SK-N-MC (cell line): ENCODE measurements around the gene OR6A2.

Experiments used
- DNase-seq: peaks from one replicate; pipeline ENCODE4 v3.0.0-alpha.2; 2011; ENCODE audit warnings: low read depth, low spot score
- H3K27ac ChIP-seq: fragments of 200-600 bp; sonication (generic); 2 replicates; pipeline ENCODE4 v1.5.1; 2016; ENCODE audit warnings: mixed run types
- H3K36me3 ChIP-seq: fragments of 200-600 bp; sonication (generic); 2 replicates; pipeline ENCODE4 v1.6.1; 2017; ENCODE audit warnings: antibody characterized with exemption, low read length, mixed read lengths; ENCODE audit not compliant: insufficient read depth
- H3K4me3 ChIP-seq: fragments of 200-600 bp; sonication (generic); 2 replicates; pipeline ENCODE4 v1.5.1; 2016
- H3K9ac ChIP-seq: fragments of 200-600 bp; sonication (generic); 2 replicates; pipeline ENCODE4 v1.8.0; 2017; ENCODE audit warnings: mixed run types, mixed read lengths; ENCODE audit not compliant: insufficient read length
- H3K9me3 ChIP-seq: fragments of 200-600 bp; sonication (generic); 2 replicates; pipeline ENCODE4 v1.6.1; 2017; ENCODE audit warnings: low read depth, mild to moderate bottlenecking, antibody characterized with exemption, low read length, moderate library complexity, mixed read lengths
- EZH2 ChIP-seq: fragments of 200-600 bp; sonication (generic); IDR thresholded peaks from one replicate; pipeline ENCODE4 v1.6.1; 2017; ENCODE audit warnings: antibody characterized with exemption
- FOXP2 ChIP-seq: optimal IDR thresholded peaks from 2 replicates; pipeline ENCODE3; 2011; ENCODE audit warnings: mild to moderate bottlenecking, moderate library complexity; ENCODE audit not compliant: insufficient read depth; ENCODE audit errors: extremely low read length, control extremely low read depth
- POLR2AphosphoS5 ChIP-seq: IDR thresholded peaks from 2 replicates; pipeline ENCODE4 v1.6.1; 2012; ENCODE audit warnings: mild to moderate bottlenecking, low read depth, low read length, borderline replicate concordance

Gene OR6A2

DNA sequence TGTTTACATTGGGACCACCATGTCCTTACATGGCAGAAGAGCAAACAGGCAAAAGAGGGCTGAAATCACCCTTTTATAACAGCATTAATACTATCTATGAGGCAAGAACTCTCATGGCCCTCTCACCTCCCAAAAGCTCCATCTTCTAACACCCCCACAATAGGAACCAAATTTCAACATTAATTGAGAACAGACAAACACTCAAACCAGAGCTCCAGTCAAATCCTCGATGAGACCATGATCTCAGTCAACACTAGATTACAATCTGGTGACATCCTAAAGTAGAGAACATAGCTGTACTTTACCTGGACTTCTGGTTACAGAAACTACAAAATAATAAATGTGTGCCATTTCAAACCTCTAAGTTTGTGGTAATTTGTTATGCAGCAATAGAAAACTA lies 52.9 kb downstream of the OR6A2 start:
- TF ChIP-seq FOXP2 (no peak), POLR2AphosphoS5 (no peak), EZH2 (no peak)
- Histone ChIP-seq H3K36me3 (no peaks in the 10 kb centered on the region), H3K9me3 (no peaks in the 10 kb centered on the region), H3K9ac (no peak overlapping the region), H3K4me3 (no peak overlapping the region), H3K27ac (no peak overlapping the region)
- no peak for DNase-seq

DNA sequence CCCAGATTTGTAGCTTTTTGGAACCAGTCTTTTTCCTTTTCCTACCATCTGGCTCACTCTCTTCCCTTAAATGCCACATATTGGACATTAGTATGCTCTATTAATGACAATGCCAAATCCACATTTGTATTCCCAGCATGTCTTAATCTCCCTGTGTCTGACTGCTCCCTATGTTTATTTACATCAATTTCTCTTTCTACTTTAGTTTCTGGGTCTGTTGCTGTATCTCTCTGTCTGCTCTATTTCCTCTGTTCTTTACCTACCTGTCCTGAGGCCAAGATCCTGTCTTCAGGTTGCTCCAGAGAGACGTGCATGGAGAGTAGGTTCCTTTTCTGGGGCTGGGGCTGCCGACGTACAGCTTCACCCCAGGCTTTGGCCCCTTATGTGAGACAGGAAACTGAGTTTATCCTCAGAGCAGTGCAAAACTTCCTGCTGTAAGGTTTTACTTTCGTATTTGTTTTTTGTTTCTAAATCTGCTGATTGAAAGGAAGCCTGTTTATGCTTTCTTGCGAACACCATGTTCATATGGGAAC lies 53.3 kb downstream of the OR6A2 start:
- Histone ChIP-seq H3K27ac (no peak overlapping the region), H3K4me3 (no peak overlapping the region), H3K36me3 (no peaks in the 10 kb centered on the region), H3K9me3 (no peaks in the 10 kb centered on the region), H3K9ac (no peak overlapping the region)
- TF ChIP-seq EZH2: no peak
- TF ChIP-seq FOXP2: no peak
- TF ChIP-seq POLR2AphosphoS5: no peak
- DNase-seq: no peak

DNA sequence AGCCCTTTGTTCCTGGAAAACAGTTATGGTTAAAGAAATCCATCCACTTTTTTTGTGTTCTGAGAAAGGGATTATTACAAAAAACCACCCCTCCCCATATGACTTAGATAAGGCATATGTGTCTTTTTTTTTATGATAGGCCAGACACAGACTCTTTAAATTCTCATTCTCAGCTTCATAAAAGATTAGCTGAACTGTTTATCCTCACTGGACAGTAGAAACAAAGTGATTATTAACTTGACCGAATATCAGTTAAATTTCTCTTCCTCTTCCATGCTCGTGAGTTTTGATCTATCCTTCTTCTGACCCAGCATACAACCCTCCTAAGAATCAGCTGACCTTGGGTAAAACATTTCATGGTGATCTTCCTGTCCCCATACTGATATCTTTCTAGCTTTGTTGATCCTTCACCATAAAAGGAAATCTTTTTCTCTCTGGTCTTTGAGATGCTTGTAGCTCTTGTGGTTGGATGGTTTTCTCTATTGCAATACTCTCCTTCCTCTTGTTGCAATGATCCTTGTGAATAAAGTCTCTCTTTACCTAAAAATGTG lies 53.9 kb downstream of the OR6A2 start:
- Histone ChIP-seq H3K36me3 (no peaks in the 10 kb centered on the region), H3K27ac (no peak overlapping the region), H3K9me3 (no peaks in the 10 kb centered on the region), H3K4me3 (no peak overlapping the region), H3K9ac (no peak overlapping the region)
- TF ChIP-seq FOXP2 (no peak), EZH2 (no peak), POLR2AphosphoS5 (no peak)
- DNase-seq: no peak

DNA sequence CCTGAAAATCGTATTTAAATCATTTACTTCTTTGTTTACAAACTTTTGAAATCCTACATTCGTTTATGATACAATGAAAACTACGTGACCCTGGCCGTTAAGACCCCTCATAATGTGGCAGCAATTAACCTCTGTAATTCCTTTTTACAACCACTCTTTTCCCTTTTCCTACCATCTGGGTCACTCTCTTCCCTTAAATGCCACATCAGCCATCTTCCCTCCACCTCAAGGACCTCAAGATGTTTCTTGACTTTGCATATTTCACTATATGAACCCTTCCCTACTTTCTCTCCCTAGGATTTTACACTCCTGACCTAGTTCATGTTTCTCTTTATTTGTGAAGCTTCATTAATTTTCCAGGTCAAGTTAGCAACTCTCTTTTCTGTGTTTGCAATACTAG lies 54.5 kb downstream of the OR6A2 start:
- no peak overlapping the region for H3K9ac ChIP-seq
- no peak for DNase-seq
- no peak overlapping the region for H3K27ac ChIP-seq
- no peaks in the 10 kb centered on the region for H3K9me3 ChIP-seq
- H3K4me3 ChIP-seq: no peak overlapping the region
- TF ChIP-seq EZH2: no peak
- no peak for TF ChIP-seq FOXP2
- TF ChIP-seq POLR2AphosphoS5: no peak
- no peaks in the 10 kb centered on the region for H3K36me3 ChIP-seq

DNA sequence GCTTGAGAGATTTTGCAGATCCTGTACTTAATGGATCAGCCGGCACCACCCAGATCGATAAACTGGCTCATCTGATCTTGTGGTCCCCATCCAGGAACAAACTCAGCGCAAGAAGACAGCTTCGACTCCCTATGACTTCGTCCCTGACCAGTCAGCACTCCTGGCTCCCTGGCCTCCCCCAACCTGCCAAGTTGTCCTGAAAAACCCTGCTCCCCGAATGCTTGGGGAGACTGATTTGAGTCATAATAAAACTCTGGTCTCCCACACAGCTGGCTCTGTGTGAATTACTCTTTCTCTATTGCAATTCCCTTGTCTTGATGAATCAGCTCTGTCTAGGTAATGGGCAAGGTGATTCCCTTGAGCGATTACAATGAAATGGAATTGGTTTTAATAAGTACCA lies 57.2 kb downstream of the OR6A2 start:
- H3K9ac ChIP-seq: no peak overlapping the region
- H3K36me3 ChIP-seq: no peaks in the 10 kb centered on the region
- TF ChIP-seq FOXP2: no peak
- no peak for TF ChIP-seq POLR2AphosphoS5
- TF ChIP-seq EZH2: no peak
- no peak overlapping the region for H3K4me3 ChIP-seq
- no peak for DNase-seq
- no peaks in the 10 kb centered on the region for H3K9me3 ChIP-seq
- no peak overlapping the region for H3K27ac ChIP-seq
